Activated naive CD8-positive, alpha-beta T cell treated with anti-CD3 and anti-CD28 coated beads, Interleukin-2, amount 50 U/mL, for 16 hours (primary cell): Measurements from ENCODE around the gene ADIRF.
"Not testable (repeated sequence)": the region's sequence is repeated elsewhere in the genome, so short reads cannot be mapped to it uniquely, and the experiment has no call there.

Source experiments
- DNase-seq: peaks from one replicate; pipeline ENCODE4 v3.0.0-alpha.2; 2020; ENCODE audit warnings: low read depth, low spot score

The ADIRF gene

GRCh38 chr10:86960863-86961434 is 7.3 kb upstream of the ADIRF start:
- DNase-seq, result no peak

DNA sequence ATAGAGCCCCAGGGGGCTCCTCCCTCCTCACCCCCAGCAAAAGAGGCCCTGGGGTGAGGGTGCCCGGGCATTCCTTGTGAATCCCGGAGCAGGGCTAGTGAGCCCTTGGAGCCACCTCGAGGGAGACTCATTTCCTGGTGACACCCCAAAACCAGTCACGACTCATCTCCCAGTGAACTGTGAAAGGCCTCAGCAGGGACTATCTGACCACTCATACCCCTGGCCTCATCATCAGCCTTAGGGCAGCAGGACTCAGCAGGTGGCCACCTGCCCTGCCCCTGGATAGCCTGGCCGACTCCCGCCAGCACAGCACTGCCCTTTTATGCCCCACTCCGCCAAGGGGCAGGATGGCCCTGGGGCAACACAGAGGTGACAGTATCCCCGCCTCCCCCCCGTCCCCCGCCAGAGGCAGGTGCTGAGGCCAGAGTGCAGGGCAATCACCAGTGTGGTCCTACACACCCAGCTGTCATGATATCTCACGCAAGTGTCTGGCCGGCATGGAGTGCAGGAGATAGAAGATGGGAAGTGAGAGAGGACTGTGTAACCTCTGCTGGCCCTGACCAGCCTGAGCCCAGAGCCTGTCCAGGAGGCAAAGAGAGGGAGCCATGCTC is 6.7 kb upstream of the ADIRF start:
- DNase-seq, result no peak

GRCh38 chr10:86962136-86962980 is 5.9 kb upstream of the ADIRF start:
- DNase-seq, result no peak

- DNase-seq, result no peak
Observed at GRCh38 chr10:86962981-86963310, 5.3 kb upstream of the ADIRF start.

GRCh38 chr10:86963341-86963919 is 4.9 kb upstream of the ADIRF start:
- no peak for DNase-seq

GRCh38 chr10:86964061-86964846 is 4.0 kb upstream of the ADIRF start:
- no peak for DNase-seq

- DNase-seq, result no peak
Observed at GRCh38 chr10:86964847-86965190, 3.5 kb upstream of the ADIRF start.

DNA sequence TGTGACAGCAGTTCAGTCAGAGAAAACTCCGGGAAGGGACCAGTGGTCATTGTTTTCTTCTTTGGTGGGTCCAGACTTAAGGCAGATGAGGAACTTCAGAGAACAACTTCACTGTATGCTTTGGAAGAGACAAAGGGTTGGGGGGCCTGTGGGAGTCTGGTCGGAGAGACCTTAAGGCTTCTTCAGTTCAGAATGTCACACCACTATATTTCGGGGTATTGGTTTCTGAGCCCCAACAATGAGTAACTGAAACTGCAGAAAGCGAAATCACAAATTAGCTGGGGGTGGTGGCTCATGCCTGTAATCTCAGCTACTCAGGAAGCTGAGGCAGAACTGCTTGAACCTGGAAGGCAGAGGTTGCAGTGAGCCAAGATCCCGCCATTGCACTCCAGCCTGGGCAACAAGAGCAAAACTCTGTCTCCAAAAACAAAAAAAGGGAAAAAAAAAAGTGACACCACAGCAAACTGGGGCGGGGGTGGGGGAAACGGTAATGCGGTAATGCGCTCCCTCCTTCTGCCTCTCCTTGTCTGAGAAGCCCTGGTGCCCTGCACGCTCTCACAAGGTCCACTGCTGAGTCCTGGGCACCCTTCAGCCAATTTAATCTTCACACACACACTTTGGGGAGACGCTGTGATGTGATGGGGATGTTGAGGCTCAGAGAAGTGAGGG is 2.2 kb upstream of the ADIRF start:
- no peak for DNase-seq

DNA sequence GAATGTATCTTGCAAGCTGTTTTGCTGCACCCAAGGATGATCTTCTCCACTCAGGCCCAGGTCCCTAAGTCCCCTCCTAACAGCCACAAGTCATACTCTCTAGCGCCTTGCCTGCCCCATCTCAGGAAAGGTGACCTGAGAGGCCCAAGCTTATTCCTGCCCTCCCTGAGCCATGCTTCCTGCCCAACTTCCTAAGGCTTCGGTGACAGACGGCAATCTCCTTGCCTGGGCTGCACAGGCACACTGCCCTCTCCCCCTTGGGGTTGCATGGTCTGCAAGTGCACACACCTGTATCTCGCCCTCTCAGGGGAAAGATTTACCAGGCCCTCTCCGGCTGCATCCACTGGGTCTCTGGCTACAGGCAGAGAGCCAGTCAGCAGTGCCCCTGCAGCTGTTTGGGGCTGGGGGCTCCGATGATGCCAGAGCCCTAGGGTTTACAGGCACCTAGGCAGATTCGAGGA is 771 bp upstream of the ADIRF start:
- no peak for DNase-seq

GRCh38 chr10:86968994-86969355 is 693 bp downstream of the ADIRF start:
- no peak for DNase-seq

GRCh38 chr10:86969421-86970041 is 1.2 kb downstream of the ADIRF start:
- no peak for DNase-seq

GRCh38 chr10:86970162-86970981 is 2.1 kb downstream of the ADIRF start:
- DNase-seq, result no peak

DNA sequence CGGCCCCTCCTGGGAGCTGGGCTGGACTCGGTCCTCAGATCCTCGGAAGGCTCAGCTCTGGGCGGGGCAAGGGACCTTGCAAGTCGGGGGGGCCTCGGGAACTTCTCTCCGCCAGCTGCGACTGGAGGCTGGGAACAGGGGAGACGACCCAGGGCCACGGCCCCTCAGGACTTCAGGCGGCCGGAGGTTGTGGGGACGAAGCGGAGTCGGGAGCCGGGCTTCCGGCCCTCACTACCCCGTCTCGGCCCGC is 2.6 kb downstream of the ADIRF start:
- no peak for DNase-seq

DNA sequence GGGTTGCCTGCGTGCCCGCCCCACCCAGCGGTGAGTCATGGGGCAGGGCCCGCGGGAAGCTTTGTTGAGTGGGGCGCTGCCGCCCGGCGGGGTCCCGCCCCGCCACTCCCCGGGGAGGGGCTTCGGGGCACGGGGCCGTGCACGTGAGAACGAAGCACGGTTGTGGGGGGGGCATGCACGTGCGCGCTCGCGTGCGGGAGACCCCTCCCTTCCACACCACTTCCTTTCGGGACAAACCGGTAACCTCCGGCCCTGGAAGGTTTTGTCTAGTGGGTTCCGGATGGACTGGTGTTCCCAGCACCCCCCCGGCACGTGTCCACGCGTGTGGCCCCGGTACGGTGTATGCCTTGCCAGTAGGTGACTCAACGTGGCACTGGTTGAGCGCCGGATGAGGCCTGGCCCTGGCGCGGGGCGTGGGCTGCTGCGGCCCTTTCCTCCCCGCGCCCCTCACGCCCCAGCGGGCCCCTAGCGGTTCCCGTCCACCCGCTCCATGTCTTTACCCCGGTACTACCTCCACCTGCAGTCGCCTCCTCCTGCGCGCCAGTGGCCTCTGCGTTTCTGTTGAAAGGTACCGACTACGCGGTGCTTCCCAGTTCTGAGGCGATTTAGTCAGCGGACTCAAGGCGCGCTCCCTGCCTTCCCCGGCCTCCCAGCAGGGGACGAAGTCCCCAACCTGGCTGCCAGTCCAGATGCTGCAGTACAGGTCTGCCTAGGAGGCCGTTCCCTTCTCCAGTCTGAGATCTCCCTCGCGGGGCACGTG is 3.1 kb downstream of the ADIRF start:
- DNase-seq, result peak; percentile 66

GRCh38 chr10:86972613-86973380 is 4.5 kb downstream of the ADIRF start:
- no peak for DNase-seq

- DNase-seq, result no peak
Observed at GRCh38 chr10:86974484-86974883, 6.2 kb downstream of the ADIRF start.

DNA sequence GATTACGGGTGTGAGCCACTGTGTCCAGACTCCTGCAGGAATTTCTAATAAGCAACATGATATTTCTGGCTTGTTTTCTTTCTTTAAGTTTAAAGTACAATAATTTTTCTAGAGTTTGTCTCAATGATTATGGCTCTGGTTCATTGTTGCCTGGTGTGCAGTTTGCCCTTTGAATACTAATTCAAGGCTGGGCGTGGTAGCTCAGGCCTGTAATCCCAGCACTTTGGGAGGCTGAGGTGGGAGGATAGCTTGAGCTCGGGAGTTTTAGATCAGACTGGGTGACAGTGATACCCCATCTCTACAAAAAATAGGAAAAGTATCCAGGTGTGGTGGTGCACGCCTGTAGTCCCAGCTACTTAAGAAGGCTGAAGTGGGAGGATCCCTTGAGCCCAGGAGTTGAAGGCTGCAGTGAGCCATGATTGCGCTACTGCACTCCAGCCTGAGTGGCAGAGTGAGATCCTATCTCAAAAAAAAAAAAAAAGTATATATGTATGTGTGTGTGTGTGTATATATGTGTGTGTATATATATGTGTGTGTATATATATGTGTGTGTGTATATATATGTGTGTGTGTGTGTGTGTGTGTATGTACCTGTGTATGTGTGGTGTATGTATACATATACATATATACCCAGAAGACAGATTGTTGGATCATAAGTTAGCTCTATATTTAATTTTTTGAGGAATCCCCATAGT is 8.2 kb downstream of the ADIRF start:
- DNase-seq, result no peak

DNA sequence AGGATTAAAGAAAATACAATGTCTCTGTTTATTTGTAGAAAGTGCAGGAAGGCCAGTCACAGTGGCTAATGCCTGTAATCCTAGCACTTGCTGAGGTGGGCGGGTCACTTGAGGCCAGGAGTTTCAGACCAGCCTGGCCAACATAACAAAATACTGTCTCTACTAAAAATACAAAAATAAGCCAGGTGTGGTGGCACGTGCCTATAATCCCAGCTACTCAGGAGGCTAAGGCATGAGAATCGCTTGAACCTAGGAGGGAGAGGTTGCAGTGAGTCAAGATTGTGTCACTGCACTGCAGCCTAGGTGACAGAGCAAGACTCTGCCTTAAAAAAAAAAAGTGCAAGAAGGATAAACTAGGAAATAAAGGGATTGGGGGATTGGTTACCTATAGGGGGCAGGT is 10.2 kb downstream of the ADIRF start:
- not testable (repeated sequence) for DNase-seq
